Effector memory CD4-positive, alpha-beta T cell (primary cell): ENCODE data around the gene KXD1.

Experiments used
- DNase-seq, 3 donors: peaks; one replicate each; pipeline ENCODE4 v3.0.0-alpha.2; 2020
- H3K27ac ChIP-seq: 2 replicates; pipeline ENCODE4 v1.7.0; 2013; ENCODE audit warnings: mild to moderate bottlenecking, low read length, moderate library complexity; ENCODE audit not compliant: insufficient read depth, poor library complexity, severe bottlenecking
- H3K27me3 ChIP-seq: replicated peaks from 2 replicates; pipeline ENCODE4 v1.7.0; 2013; ENCODE audit warnings: mild to moderate bottlenecking, low read length; ENCODE audit not compliant: insufficient read depth, control insufficient read depth, poor library complexity, severe bottlenecking
- H3K36me3 ChIP-seq: 2 replicates; pipeline ENCODE4 v1.7.0; 2013; ENCODE audit warnings: mild to moderate bottlenecking, low read length, moderate library complexity; ENCODE audit not compliant: control insufficient read depth, insufficient read depth
- H3K4me1 ChIP-seq: 2 replicates; pipeline ENCODE4 v1.7.0; 2013; ENCODE audit warnings: low read length, mild to moderate bottlenecking; ENCODE audit not compliant: control insufficient read depth, insufficient read depth, poor library complexity, severe bottlenecking
- H3K4me3 ChIP-seq: 2 replicates; pipeline ENCODE4 v1.7.0; 2013; ENCODE audit warnings: low read length, low read depth, mild to moderate bottlenecking; ENCODE audit not compliant: insufficient read depth, poor library complexity, severe bottlenecking
- H3K9me3 ChIP-seq: 2 replicates; pipeline ENCODE4 v1.7.0; 2013; ENCODE audit warnings: mild to moderate bottlenecking, low read length, moderate library complexity; ENCODE audit not compliant: control insufficient read depth
- total RNA-seq, 3 donors: gene quantifications; one replicate each; lab custom pipeline; 2026; lab: John Stamatoyannopoulos, UW

Gene KXD1
- 55.4 to 65.7 (median 64.9) reads per million in 3 donors for total RNA-seq

- no peaks in the 10 kb centered on the region for H3K9me3 ChIP-seq
- peaks cover 6% of the 10 kb centered on the region for H3K36me3 ChIP-seq
- DNase-seq: peak; percentile 95 to 99 (median 96)
- H3K27ac ChIP-seq: peak within 1 kb of the TSS; percentile 96
- H3K27me3 ChIP-seq: no peaks in the 10 kb centered on the region
- H3K4me3 ChIP-seq: peak within 1 kb of the TSS; percentile 92
- peaks cover 13% of the 10 kb centered on the region for H3K4me1 ChIP-seq
Observed at GRCh38 chr19:18557411-18558201, at the start of gene KXD1. Gene KXD1 (plus strand): TSS chr19:18557870. CDS start chr19:18562057, 4,187 bp downstream.

DNA sequence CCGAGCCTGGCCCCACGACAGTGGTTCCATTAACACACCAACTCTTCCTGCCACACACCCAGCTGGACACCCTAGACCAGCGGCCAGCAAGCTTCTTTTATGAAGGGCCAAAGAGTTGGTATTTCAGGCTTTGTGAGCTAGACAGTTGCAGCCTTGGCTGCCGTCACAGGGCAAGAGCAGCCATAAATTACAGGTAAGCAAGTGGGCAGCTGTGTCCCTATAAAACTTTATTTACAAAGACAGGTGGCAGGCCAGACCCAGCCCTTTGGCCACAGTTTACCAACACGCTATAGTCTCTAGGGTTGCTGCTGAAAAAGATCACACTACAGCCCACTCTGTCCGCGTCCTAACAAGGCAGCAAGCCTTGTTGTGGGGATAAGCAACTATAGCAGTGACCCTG, 49.1 kb upstream of the KXD1 start:
- Histone ChIP-seq H3K36me3 (no peaks in the 10 kb centered on the region), H3K4me1 (peaks cover 71% of the 10 kb centered on the region), H3K27ac (peak overlapping the region; percentile 27), H3K4me3 (no peak overlapping the region), H3K9me3 (no peaks in the 10 kb centered on the region), H3K27me3 (no peaks in the 10 kb centered on the region)
- no peak for DNase-seq

DNA sequence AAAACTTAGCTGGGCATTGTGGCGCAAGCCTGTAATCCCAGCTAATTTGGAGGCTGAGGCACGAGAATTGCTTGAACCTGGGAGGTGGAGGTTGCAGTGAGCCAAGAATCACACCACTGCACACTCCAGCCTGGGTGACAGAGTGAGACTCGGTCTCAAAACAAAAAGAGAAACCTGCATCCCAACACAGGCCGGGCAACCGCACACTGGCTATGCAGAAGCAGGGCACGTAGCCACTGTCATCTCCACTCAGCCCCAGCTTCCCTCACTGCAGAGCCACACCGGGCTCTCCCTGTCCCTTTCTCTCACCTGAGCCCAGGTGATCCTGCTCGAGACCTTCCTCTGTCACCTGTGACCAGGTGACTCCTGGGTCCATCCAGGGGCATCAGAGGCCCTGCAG, 47.5 kb upstream of the KXD1 start:
- H3K27ac ChIP-seq: no peak overlapping the region
- no peaks in the 10 kb centered on the region for H3K27me3 ChIP-seq
- DNase-seq: no peak
- peaks cover 64% of the 10 kb centered on the region for H3K4me1 ChIP-seq
- no peaks in the 10 kb centered on the region for H3K9me3 ChIP-seq
- H3K4me3 ChIP-seq: no peak overlapping the region
- H3K36me3 ChIP-seq: no peaks in the 10 kb centered on the region

DNA sequence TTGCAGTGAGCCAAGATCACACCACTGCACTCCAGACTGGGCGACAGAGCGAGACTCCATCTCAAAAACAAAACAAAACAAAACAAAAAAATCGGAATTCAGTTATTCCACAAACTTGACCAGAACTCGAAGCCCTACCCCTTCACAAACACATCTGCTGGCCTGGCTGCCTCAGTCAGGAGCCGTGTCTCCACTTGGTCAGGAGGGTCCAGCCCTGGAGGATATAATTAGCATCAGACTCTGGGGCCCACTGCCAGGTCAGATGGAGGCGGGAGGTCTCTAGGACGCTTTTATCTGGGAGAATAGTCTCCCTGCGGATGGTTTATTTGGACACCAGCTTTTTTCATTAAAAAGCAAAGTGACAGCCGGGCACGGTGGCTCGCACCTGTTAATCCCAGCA, 43.8 kb upstream of the KXD1 start:
- Histone ChIP-seq H3K4me1 (peaks cover 45% of the 10 kb centered on the region), H3K9me3 (no peaks in the 10 kb centered on the region), H3K27me3 (no peaks in the 10 kb centered on the region), H3K4me3 (no peak overlapping the region), H3K36me3 (no peaks in the 10 kb centered on the region), H3K27ac (no peak overlapping the region)
- no peak for DNase-seq

DNA sequence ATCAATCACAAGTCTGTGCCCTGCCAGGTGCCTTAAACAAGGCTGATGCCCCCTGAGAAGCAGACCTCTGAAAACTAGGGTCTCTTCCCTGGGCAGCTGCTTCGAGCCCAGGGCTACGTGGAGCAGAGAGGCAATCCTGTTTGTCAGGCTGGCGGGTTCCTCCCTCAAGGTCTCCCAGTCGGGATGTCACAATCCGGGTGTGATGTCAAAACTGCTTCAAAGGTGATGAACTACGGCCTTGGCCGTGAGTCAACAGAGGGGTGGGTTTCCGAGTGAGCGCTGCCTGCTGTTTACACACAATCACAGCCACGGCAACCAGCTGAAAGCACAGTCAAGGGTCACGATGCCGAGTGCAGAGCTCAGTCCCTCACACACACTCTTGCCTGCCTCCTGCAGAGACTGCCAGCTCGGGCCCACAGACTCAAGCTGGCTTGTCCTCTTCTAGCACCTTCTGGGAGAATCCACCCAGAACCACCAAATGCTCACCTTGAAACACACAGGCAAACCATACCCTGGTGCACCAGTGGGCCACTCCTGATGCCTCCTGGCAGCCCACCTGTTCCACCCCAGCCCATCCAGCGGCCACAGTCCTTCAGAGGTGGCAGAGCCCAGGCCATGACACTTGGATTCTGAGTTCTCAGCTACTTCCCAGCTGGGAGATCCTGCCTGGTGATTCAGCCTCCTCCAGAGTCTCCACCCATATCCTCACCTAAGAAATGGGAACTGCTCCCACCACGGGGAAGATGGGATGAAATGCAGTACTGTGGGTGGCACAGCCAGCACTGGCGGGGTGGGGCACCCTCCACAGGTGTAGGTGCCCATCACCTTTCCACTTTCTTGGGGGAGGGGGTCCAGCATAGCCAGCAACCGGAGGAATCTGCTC, 42.6 kb upstream of the KXD1 start:
- Histone ChIP-seq H3K27ac (peak overlapping the region; percentile 30), H3K4me1 (peaks cover 34% of the 10 kb centered on the region), H3K9me3 (no peaks in the 10 kb centered on the region), H3K27me3 (no peaks in the 10 kb centered on the region), H3K36me3 (no peaks in the 10 kb centered on the region), H3K4me3 (no peak overlapping the region)
- peak; percentile 34 to 65 (median 47) for DNase-seq

DNA sequence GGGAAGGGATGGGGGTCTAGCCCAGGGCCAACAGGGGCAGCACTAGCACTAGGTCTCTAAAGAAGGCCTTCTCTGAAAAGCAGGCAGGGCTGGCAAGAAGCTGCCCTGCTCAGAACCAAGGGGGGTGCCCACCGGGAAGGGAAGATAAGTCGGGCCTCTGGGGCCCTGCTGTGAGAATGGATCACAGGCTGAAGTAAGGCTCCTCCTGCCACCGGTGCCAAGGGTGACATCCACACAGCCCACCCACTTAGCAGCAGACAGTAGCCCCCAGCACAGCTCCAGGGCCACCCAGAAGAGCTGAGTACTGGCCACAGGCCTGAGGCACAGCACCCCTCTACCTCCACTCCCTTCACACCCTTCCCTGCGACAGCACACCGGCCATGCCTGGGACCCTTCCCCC, 41.7 kb upstream of the KXD1 start:
- Histone ChIP-seq H3K4me1 (peaks cover 34% of the 10 kb centered on the region), H3K27me3 (no peaks in the 10 kb centered on the region), H3K9me3 (no peaks in the 10 kb centered on the region), H3K4me3 (no peak overlapping the region), H3K36me3 (no peaks in the 10 kb centered on the region), H3K27ac (no peak overlapping the region)
- no peak for DNase-seq

GRCh38 chr19:18517606-18518005, 40.1 kb upstream of the KXD1 start:
- Histone ChIP-seq H3K27me3 (no peaks in the 10 kb centered on the region), H3K9me3 (no peaks in the 10 kb centered on the region), H3K27ac (no peak overlapping the region), H3K4me1 (peaks cover 34% of the 10 kb centered on the region), H3K4me3 (no peak overlapping the region), H3K36me3 (no peaks in the 10 kb centered on the region)
- DNase-seq: no peak

GRCh38 chr19:18518639-18519038, 39.0 kb upstream of the KXD1 start:
- DNase-seq: no peak
- H3K4me1 ChIP-seq: peaks cover 25% of the 10 kb centered on the region
- no peak overlapping the region for H3K4me3 ChIP-seq
- H3K27ac ChIP-seq: no peak overlapping the region
- no peaks in the 10 kb centered on the region for H3K36me3 ChIP-seq
- H3K9me3 ChIP-seq: no peaks in the 10 kb centered on the region
- H3K27me3 ChIP-seq: no peaks in the 10 kb centered on the region

DNA sequence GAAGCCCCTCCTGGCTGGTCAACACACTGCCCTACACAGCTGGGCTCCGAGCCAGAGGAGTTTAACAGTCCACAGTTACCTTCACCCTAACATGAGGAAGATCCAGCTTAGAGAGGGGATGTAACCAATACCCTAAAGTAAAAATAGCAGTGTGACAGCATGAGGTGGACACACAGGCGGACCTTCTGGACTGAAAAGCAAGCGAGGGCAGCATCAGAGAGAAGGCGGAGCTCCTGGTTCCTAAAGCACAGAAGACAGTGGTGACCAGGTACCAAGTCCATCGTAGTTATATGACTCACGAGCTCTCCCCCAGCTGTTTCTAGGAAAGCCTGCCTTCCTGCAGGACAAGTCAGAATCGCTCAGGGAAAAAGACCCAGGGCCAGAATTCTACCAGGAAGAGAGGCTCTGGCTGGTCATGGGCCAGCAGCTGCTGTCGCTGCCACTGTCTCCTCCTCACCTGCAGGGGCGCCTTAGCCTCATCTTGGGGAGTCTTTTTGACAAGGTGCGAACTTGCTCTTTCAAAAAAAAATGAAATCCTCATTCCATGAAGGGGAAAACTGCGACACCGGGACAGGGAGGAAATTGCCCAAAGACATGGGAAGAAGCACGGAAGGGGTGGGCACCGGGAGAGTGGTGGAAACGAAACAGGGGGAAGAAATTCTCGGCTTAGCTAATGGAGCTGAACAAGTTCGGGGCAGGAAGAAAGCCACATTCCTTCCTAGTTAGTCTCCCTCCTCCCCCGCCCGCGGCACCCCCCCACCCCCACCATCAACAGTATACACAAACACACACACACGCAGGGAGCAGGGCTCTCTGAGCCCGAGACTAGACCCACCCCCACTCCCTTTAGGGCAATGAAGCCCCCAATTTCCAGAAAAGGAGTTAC, 37.5 kb upstream of the KXD1 start:
- Histone ChIP-seq H3K9me3 (no peaks in the 10 kb centered on the region), H3K4me3 (peak overlapping the region; percentile 89), H3K4me1 (peaks cover 17% of the 10 kb centered on the region), H3K27me3 (no peaks in the 10 kb centered on the region), H3K36me3 (no peaks in the 10 kb centered on the region), H3K27ac (peak overlapping the region; percentile 94)
- DNase-seq: peak in 2 of 3 donors; percentile 39 to 49
